HepG2 (cell line): ENCODE measurements around the gene CYBB. TPM values are rescaled to one million over a fixed set of nuclear protein-coding genes. Genes with fewer than 3 reads are reported as not detected.

ENCODE experiments used
- GLMP ChIP-seq: sonication (generic); formaldehyde crosslinking; IDR thresholded peaks from 2 replicates; pipeline ENCODE4 v1.9.0; 2021; ENCODE audit warnings: missing genetic modification reagents, mild to moderate bottlenecking, borderline replicate concordance
- GZF1 ChIP-seq: sonication (generic); formaldehyde crosslinking; IDR thresholded peaks from 2 replicates; pipeline ENCODE4 v1.5.1; 2020; ENCODE audit warnings: mild to moderate bottlenecking, missing genetic modification reagents
- HDAC2 ChIP-seq: sonication (generic); formaldehyde crosslinking; IDR thresholded peaks from 2 replicates; pipeline ENCODE4 v1.4.0; 2020; ENCODE audit warnings: missing genetic modification reagents
- NFIC ChIP-seq: IDR thresholded peaks from 2 replicates; pipeline ENCODE4 v1.6.1; 2012; ENCODE audit warnings: mild to moderate bottlenecking, low read length, inconsistent platforms
- PRDM10 ChIP-seq: sonication (generic); formaldehyde crosslinking; IDR thresholded peaks from 2 replicates; pipeline ENCODE4 v1.4.0; 2020; ENCODE audit warnings: low read depth, missing genetic modification reagents
- ZBTB25 ChIP-seq: IDR thresholded peaks from 2 replicates; pipeline ENCODE4 v1.6.1; 2018; ENCODE audit warnings: missing genetic modification reagents
- ZNF496 ChIP-seq: sonication (generic); formaldehyde crosslinking; IDR thresholded peaks from 2 replicates; pipeline ENCODE4 v1.8.1; 2023; ENCODE audit warnings: mild to moderate bottlenecking, moderate library complexity, missing genetic modification reagents; ENCODE audit not compliant: insufficient replicate concordance
- ZNF629 ChIP-seq: sonication (generic); formaldehyde crosslinking; conservative IDR thresholded peaks from 2 replicates; pipeline ENCODE4 v1.5.0; 2020; ENCODE audit warnings: missing genetic modification reagents
- polyA plus RNA-seq, 8 experiments: library from polyadenylated mRNA; depleted of rRNA in 3 of 8; stranded (reverse) in 7 of 8; unstranded in 1 of 8; fragments of >200 nt; fragmentation: Illumina TruSeq in 4 of 8; extraction: Trizol in 4 of 8; gene quantifications; 2 replicates each; pipeline versions ENCODE4 v1.2.1 to v1.2.3, GENCODE V29; 2011 to 2016; ENCODE audit warnings: low read depth in 4 of 8, missing spikeins in 1 of 8, mixed read lengths in 1 of 8; ENCODE audit not compliant: insufficient read depth in 1 of 8
- total RNA-seq, 5 experiments: library from RNA; depleted of rRNA; stranded (reverse); fragments of >200 nt; fragmentation: Illumina TruSeq; extraction: Trizol; gene quantifications; 2 replicates each; pipeline ENCODE4 v1.2.3, GENCODE V29; 2016; ENCODE audit warnings: low read depth in 1 of 5

The CYBB gene
- total and polyA plus RNA-seq, 2 of the 13 experiments (the other 11 are each of a cell fraction or from before 2014, with no cell fraction given): not detected

GRCh38 chrX:37763400-37763799, 16.5 kb upstream of the CYBB start (continued):
- TF ChIP-seq ZNF629 (CRISPR knock-in tag): no peak
- no peak for TF ChIP-seq ZNF496 (CRISPR knock-in tag)
- TF ChIP-seq GZF1 (CRISPR knock-in tag): no peak
- no peak for TF ChIP-seq ZBTB25 (CRISPR knock-in tag)
- TF ChIP-seq GLMP (CRISPR knock-in tag): no peak
- TF ChIP-seq PRDM10 (CRISPR knock-in tag): no peak
- TF ChIP-seq NFIC: no peak
- TF ChIP-seq HDAC2 (CRISPR knock-in tag): no peak
